Panc1 (cell line): ENCODE measurements around the gene JUN. TPM values are rescaled to one million over a fixed set of nuclear protein-coding genes. Genes with fewer than 3 reads are reported as not detected.

Experiments used
- ATAC-seq: fragments of 200-7000 bp; cut with Tn5 transposase; 2 replicates; pipeline ENCODE4 v1.9.1; 2020; ENCODE audit warnings: mild to moderate bottlenecking, moderate library complexity
- BruUV-seq: library from RNA; stranded (reverse); fragments of 400-500 nt; replicated peaks from 2 replicates; lab custom pipeline; 2021; lab: Mats Ljungman, UMichigan
- CTCF ChIA-PET: fragments of 300-600 bp; sonication (Branson Sonifier 250); formaldehyde crosslinking; loops from one replicate; lab custom pipeline; 2022; ENCODE audit warnings: antibody characterized with exemption; lab: Charles Lee
- POLR2A ChIA-PET: fragments of 300-600 bp; sonication (Branson Sonifier 250); formaldehyde crosslinking; loops from one replicate; lab custom pipeline; 2022; ENCODE audit warnings: antibody characterized with exemption; lab: Charles Lee
- DNase-seq: peaks from one replicate; pipeline ENCODE4 v3.0.0-alpha.2; 2010; ENCODE audit warnings: low read depth, low spot score
- H3K27ac ChIP-seq: 2 replicates; pipeline ENCODE4 v1.5.1; 2011; ENCODE audit warnings: mild to moderate bottlenecking, low read length, inconsistent platforms
- H3K27me3 ChIP-seq: fragments of 200-500 bp; sonication (Bioruptor generic); 2 replicates; pipeline ENCODE4 v1.6.0; 2014; ENCODE audit warnings: low read length, inconsistent platforms; ENCODE audit not compliant: control insufficient read depth, insufficient read depth
- H3K36me3 ChIP-seq: fragments of 200-500 bp; sonication (Bioruptor generic); 2 replicates; pipeline ENCODE4 v1.5.1; 2014; ENCODE audit warnings: inconsistent platforms, mild to moderate bottlenecking, low read length, moderate library complexity; ENCODE audit not compliant: control insufficient read depth, insufficient read depth
- H3K4me1 ChIP-seq: 2 replicates; pipeline ENCODE4 v1.5.1; 2011; ENCODE audit warnings: inconsistent platforms, mild to moderate bottlenecking, low read length, moderate library complexity; ENCODE audit not compliant: control insufficient read depth, insufficient read depth
- H3K4me3 ChIP-seq, 2 experiments: 2 replicates each; pipeline ENCODE4 v1.5.1; 2011 to 2012; ENCODE audit warnings: low read depth in 2 of 2, low read length in 2 of 2, mild to moderate bottlenecking in 2 of 2, inconsistent platforms in 1 of 2, moderate library complexity in 1 of 2
- H3K9me3 ChIP-seq: fragments of 200-500 bp; sonication (Bioruptor generic); 2 replicates; pipeline ENCODE4 v1.5.1; 2014; ENCODE audit warnings: low read depth, mild to moderate bottlenecking, inconsistent platforms, low read length, moderate library complexity; ENCODE audit not compliant: control insufficient read depth, insufficient read depth
- POLR2AphosphoS5 ChIP-seq: IDR thresholded peaks from 2 replicates; pipeline ENCODE4 v1.6.1; 2012; ENCODE audit warnings: mild to moderate bottlenecking, low read depth, low read length, moderate library complexity
- REST ChIP-seq, 2 experiments: IDR thresholded peaks; 2 replicates each; pipeline ENCODE4 v1.6.1; 2011 to 2012; ENCODE audit warnings: low read depth in 2 of 2, control low read depth in 1 of 2, low read length in 1 of 2, mild to moderate bottlenecking in 1 of 2, moderate library complexity in 1 of 2; ENCODE audit not compliant: insufficient read depth in 1 of 2
- SIN3A ChIP-seq: IDR thresholded peaks from 2 replicates; pipeline ENCODE4 v1.6.1; 2012; ENCODE audit warnings: low read depth, mild to moderate bottlenecking, low read length, moderate library complexity, borderline replicate concordance; ENCODE audit not compliant: insufficient read depth
- TCF7L2 ChIP-seq: IDR thresholded peaks from 2 replicates; pipeline ENCODE4 v1.6.1; 2011; ENCODE audit warnings: mild to moderate bottlenecking, low read depth, low read length, inconsistent platforms
- in situ Hi-C: cut with HindIII; loops from 2 replicates; pipeline ENCODE4 v1.10.0; 2016; ENCODE audit warnings: low sequenced_read_pairs, low pct_unique_long_range_greater_than_20kb
- intact Hi-C: fragments of 100-400 bp; cut with micrococcal nuclease; formaldehyde crosslinking; loops from one replicate; pipeline ENCODE4 v1.10.0; 2022; ENCODE audit not compliant: unreplicated experiment
- total RNA-seq: library from RNA; stranded (reverse); gene quantifications from one replicate; pipeline ENCODE4 v1.2.1, GENCODE V29; 2021; ENCODE audit not compliant: unreplicated experiment
- TF ChIP-seq, protein P1 (sequence below): fragments of 450-650 bp; IDR thresholded peaks from 2 replicates; pipeline ENCODE4 v1.5.1; 2017; ENCODE audit warnings: mild to moderate bottlenecking

Gene JUN
- total RNA-seq, 1 experiment from 2014 or later, result 70.0 TPM

GRCh38 chr1:58818976-58819375, 35.1 kb upstream of the JUN start:
- in situ Hi-C loops, result no loop called here
- no peaks in the 10 kb centered on the region for H3K27me3 ChIP-seq
- CTCF ChIA-PET, result no interaction called here
- POLR2A ChIA-PET, result interaction anchor here (0.6 to 0.7 kb wide), 2 partner anchors 39 to 156 kb away, joined by 3 to 5 read pairs; no protein-coding TSS in a partner anchor
- no peaks in the 10 kb centered on the region for H3K9me3 ChIP-seq
- H3K4me1 ChIP-seq, result peaks cover 36% of the 10 kb centered on the region
- H3K36me3 ChIP-seq, result no peaks in the 10 kb centered on the region
- DNase-seq (no peak), ATAC-seq (no peak)
- intact Hi-C loops, result no loop called here
- BruUV-seq, result no TSS peak
- peak overlapping the region; percentile 97 for H3K27ac ChIP-seq
- H3K4me3 ChIP-seq, result no peak overlapping the region
- TF ChIP-seq TCF7L2 (no peak), SIN3A (no peak), REST (IDR thresholded peaks at IDR 0.05; ENCODE audit: insufficient read depth in 1 of 2, low read depth in 2 of 2, low read length in 1 of 2) (no peak), POLR2AphosphoS5 (no peak)
- TF ChIP-seq, protein P1, sequence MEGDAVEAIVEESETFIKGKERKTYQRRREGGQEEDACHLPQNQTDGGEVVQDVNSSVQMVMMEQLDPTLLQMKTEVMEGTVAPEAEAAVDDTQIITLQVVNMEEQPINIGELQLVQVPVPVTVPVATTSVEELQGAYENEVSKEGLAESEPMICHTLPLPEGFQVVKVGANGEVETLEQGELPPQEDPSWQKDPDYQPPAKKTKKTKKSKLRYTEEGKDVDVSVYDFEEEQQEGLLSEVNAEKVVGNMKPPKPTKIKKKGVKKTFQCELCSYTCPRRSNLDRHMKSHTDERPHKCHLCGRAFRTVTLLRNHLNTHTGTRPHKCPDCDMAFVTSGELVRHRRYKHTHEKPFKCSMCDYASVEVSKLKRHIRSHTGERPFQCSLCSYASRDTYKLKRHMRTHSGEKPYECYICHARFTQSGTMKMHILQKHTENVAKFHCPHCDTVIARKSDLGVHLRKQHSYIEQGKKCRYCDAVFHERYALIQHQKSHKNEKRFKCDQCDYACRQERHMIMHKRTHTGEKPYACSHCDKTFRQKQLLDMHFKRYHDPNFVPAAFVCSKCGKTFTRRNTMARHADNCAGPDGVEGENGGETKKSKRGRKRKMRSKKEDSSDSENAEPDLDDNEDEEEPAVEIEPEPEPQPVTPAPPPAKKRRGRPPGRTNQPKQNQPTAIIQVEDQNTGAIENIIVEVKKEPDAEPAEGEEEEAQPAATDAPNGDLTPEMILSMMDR, result no peak

DNA sequence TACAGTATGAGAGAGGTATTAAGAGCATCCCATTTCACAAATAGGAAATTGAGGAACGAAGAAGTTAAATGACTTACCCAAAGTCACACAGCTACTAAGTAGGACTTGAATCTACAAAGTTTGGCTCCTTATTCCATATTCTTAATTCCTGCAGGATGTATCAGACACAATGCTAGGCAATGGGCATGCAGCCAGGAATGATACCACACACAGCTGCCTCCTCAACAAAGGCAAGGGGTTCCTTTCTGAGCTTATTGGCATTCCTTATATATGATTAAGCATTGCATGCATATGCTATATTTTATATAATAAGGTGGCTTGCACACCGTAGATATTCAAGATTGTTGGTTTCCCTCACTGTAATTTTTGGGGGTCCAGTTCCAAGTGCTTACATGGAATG, 34.2 kb upstream of the JUN start:
- BruUV-seq, result no TSS peak
- Histone ChIP-seq H3K36me3 (no peaks in the 10 kb centered on the region), H3K4me3 (no peak overlapping the region), H3K27me3 (no peaks in the 10 kb centered on the region), H3K27ac (peak overlapping the region; percentile 97), H3K4me1 (peaks cover 29% of the 10 kb centered on the region), H3K9me3 (no peaks in the 10 kb centered on the region)
- in situ Hi-C loops, result no loop called here
- TF ChIP-seq SIN3A (no peak), POLR2AphosphoS5 (no peak), REST (IDR thresholded peaks at IDR 0.05; ENCODE audit: insufficient read depth in 1 of 2, low read depth in 2 of 2, low read length in 1 of 2) (no peak), TCF7L2 (no peak)
- CTCF ChIA-PET, result no interaction called here
- ATAC-seq (no peak), DNase-seq (peak; percentile 73)
- intact Hi-C loops, result no loop called here
- POLR2A ChIA-PET, result interaction anchor here (0.7 kb wide), 1 partner anchor 157 kb away, joined by 3 read pairs; no protein-coding TSS in a partner anchor
